CD4-positive, alpha-beta T cell treated with Interleukin-17A for 4 hours (primary cell): ENCODE data around the gene DIO2.

Experiments
- DNase-seq: peaks from one replicate; pipeline ENCODE4 v3.0.0-alpha.2; 2020; ENCODE audit warnings: mixed read lengths

The DIO2 gene

GRCh38 chr14:80211153-80212022 lies at the start of gene DIO2:
TSS of gene DIO2 (minus strand) at chr14:80211504. CDS start at chr14:80211472, 32 bp downstream.
- DNase-seq: no peak

- DNase-seq: no peak
These were observed 49.3 kb upstream of the DIO2 start for GRCh38 chr14:80260645-80261044.

GRCh38 chr14:80239631-80240030 lies 28.3 kb upstream of the DIO2 start:
- DNase-seq: no peak

- no peak for DNase-seq
These were observed 25.8 kb upstream of the DIO2 start for GRCh38 chr14:80237143-80237542.

- no peak for DNase-seq
These were observed 22.3 kb upstream of the DIO2 start for GRCh38 chr14:80233470-80234089.

GRCh38 chr14:80231702-80232101 lies 20.4 kb upstream of the DIO2 start:
- DNase-seq: no peak

GRCh38 chr14:80223696-80224465 lies 12.6 kb upstream of the DIO2 start:
- DNase-seq: no peak

GRCh38 chr14:80216818-80217217 lies 5.5 kb upstream of the DIO2 start:
- DNase-seq: no peak

- DNase-seq: no peak
These were observed 4.7 kb upstream of the DIO2 start for GRCh38 chr14:80215756-80216581.

GRCh38 chr14:80215081-80215480 lies 3.8 kb upstream of the DIO2 start:
- DNase-seq: no peak

GRCh38 chr14:80213602-80214001 lies 2.3 kb upstream of the DIO2 start:
- no peak for DNase-seq

- DNase-seq: no peak
These were observed 706 bp upstream of the DIO2 start for GRCh38 chr14:80212023-80212397.

- no peak for DNase-seq
These were observed 2.8 kb downstream of the DIO2 start for GRCh38 chr14:80208461-80208860.

- DNase-seq: no peak
These were observed 4.8 kb downstream of the DIO2 start for GRCh38 chr14:80206351-80207080.

- DNase-seq: no peak
These were observed 8.3 kb downstream of the DIO2 start for GRCh38 chr14:80202888-80203562.

- no peak for DNase-seq
These were observed 11.2 kb downstream of the DIO2 start for GRCh38 chr14:80200093-80200492.

- DNase-seq: no peak
These were observed 22.7 kb downstream of the DIO2 start for GRCh38 chr14:80188571-80188970.

GRCh38 chr14:80186301-80186800 lies 25.0 kb downstream of the DIO2 start:
- DNase-seq: no peak

- DNase-seq: no peak
These were observed 34.4 kb downstream of the DIO2 start for GRCh38 chr14:80176893-80177292.

GRCh38 chr14:80172375-80173051 lies 38.8 kb downstream of the DIO2 start:
- no peak for DNase-seq
